Tibial nerve (tissue), 4 donors: ENCODE results near the gene LSM12.

Experiments used
- CTCF ChIP-seq, 5 experiments: fragments of 200-600 bp in 3 of 5; fragments of 450-650 bp in 2 of 5; sonication (generic) in 3 of 5; IDR thresholded peaks; one replicate each; pipeline ENCODE4 v1.5.1; 2016 to 2019; ENCODE audit warnings: antibody characterized with exemption in 5 of 5, mild to moderate bottlenecking in 3 of 5, moderate library complexity in 2 of 5
- EP300 ChIP-seq, 2 donors: sonication (generic); formaldehyde crosslinking; IDR thresholded peaks; one replicate each; pipeline ENCODE4 v1.6.1; 2017; ENCODE audit warnings: antibody characterized with exemption in 2 of 2, mild to moderate bottlenecking in 1 of 2
- POLR2A ChIP-seq, 2 donors: fragments of 450-650 bp; IDR thresholded peaks; one replicate each; pipeline ENCODE4 v1.6.1; 2017; ENCODE audit warnings: antibody characterized with exemption in 2 of 2, mild to moderate bottlenecking in 2 of 2, moderate library complexity in 2 of 2

GRCh38 chr17:44000141-44000860 is 66.2 kb downstream of the LSM12 start:
- TF ChIP-seq CTCF (IDR thresholded peaks at IDR 0.05), result no peak
- TF ChIP-seq POLR2A (IDR thresholded peaks at IDR 0.05), result no peak
- TF ChIP-seq EP300 (IDR thresholded peaks at IDR 0.05), result no peak
